Measurements from ENCODE around the gene RARA. TPM values are rescaled to one million over a fixed set of nuclear protein-coding genes. Genes with fewer than 3 reads are reported as not detected.

Gene RARA
- total and polyA plus RNA-seq, 2 of the 4 experiments (the other 2 are of a cell fraction), result 9.0 to 12.7 TPM

DNA sequence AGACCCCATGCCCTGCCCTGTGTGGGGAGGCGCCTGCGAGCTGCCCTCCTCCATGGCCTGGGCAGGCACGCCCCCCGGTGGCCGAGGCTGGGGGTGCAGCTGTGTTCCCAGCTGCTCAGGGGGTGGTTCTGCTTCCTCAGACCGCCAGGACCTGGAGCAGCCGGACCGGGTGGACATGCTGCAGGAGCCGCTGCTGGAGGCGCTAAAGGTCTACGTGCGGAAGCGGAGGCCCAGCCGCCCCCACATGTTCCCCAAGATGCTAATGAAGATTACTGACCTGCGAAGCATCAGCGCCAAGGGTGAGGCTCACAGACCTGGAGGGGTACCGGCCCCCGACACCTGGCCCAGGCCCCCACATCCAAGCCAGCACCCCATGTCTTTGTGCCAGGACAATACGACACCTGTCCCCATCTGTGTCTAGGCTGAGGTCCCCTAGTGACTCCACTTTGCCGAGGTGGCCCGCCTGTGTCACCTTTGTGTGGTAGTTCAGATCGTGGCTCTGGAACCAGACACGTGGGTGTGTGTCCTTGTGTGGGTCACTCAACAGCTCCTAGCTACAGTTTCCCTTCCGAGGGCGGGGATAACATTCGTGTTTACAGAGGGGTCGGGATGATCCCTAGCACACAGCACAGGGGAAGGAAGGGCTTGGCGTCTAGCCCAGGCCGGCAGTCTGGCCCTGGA lies 46.3 kb downstream of the RARA start (continued):
- TF ChIP-seq MAZ (IDR thresholded peaks at IDR 0.05; ENCODE audit: borderline replicate concordance, low read depth, low read length), result peak; percentile 52; the same call in 1 of the 2 replicates
- no peak for TF ChIP-seq CHD1 (IDR thresholded peaks at IDR 0.05; ENCODE audit: low read depth, low read length)
- TF ChIP-seq NFE2L2 (IDR thresholded peaks at IDR 0.05; ENCODE audit: low read depth, low read length), result no peak
- TF ChIP-seq, protein P1, sequence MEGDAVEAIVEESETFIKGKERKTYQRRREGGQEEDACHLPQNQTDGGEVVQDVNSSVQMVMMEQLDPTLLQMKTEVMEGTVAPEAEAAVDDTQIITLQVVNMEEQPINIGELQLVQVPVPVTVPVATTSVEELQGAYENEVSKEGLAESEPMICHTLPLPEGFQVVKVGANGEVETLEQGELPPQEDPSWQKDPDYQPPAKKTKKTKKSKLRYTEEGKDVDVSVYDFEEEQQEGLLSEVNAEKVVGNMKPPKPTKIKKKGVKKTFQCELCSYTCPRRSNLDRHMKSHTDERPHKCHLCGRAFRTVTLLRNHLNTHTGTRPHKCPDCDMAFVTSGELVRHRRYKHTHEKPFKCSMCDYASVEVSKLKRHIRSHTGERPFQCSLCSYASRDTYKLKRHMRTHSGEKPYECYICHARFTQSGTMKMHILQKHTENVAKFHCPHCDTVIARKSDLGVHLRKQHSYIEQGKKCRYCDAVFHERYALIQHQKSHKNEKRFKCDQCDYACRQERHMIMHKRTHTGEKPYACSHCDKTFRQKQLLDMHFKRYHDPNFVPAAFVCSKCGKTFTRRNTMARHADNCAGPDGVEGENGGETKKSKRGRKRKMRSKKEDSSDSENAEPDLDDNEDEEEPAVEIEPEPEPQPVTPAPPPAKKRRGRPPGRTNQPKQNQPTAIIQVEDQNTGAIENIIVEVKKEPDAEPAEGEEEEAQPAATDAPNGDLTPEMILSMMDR (conservative IDR thresholded peaks at IDR 0.05; ENCODE audit: low read depth, low read length), result peak; percentile 95

Measured in IMR-90 (cell line).